Measurements from ENCODE around the gene C16orf46.

C16orf46 gene

GRCh38 chr16:81073560-81074330 lies 3.3 kb downstream of the C16orf46 start:
- no peak for DNase-seq

DNA sequence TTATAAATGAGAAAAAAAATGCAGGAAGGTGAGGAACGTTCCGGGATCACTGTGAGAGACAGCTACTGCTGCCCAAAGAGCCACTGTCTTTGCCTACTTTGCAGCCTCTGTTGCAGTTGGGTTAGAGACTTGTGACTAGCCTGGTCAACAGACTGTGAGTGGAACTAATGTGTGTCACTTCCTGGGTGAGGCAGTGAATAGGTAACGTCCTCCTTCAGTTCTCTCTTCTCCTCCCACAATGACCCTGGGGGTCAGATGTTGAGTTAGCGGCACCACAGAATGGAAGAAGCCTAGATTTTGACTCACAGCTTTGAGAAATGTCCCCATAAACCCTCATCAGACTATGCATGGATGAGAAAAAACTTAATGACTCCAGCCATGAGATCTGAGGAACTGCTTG lies 5.2 kb downstream of the C16orf46 start:
- no peak for DNase-seq

- no peak for DNase-seq
Measured at GRCh38 chr16:81070979-81071378, 6.1 kb downstream of the C16orf46 start.

GRCh38 chr16:81069063-81069462 lies 8.0 kb downstream of the C16orf46 start:
- no peak for DNase-seq

DNA sequence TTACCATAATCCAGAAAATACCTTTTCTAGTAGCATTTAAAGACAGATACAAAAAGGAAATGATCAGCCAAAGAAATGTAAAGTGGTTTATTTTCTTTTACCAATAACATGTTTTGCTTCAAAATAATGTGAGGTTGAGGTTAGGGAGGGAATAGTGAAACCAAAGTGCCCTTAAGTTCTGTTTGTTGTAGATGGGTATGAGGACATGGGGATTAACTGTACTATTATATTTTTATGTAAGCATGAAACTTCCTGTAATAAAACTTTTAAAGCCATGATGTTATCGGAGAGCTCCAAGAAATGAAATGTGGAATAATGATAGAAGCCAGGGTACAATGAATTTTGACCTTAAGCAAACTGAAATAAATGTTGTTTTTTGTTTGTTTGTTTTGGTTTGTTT lies 9.9 kb downstream of the C16orf46 start:
- DNase-seq = no peak

DNA sequence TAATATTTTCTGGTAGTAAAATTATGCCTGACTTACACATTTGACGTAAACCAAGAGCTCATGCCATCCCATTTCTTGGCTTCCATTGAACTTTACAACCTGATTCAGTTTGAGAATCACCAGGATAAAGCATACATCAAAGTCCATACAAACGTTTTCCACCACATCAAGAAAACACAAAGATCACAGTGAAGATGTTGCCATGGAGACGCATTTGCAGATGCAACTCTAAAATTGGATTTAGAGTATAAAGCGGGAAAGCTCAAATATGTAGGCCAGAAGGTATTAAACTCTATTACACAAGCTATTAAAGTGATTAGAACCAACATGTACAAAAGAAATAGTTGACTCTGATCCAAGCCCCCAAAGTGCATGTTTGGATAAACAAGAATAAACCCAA lies 10.4 kb downstream of the C16orf46 start:
- no peak for DNase-seq

- DNase-seq = no peak
Measured at GRCh38 chr16:81061871-81062608, 15.0 kb downstream of the C16orf46 start.

DNA sequence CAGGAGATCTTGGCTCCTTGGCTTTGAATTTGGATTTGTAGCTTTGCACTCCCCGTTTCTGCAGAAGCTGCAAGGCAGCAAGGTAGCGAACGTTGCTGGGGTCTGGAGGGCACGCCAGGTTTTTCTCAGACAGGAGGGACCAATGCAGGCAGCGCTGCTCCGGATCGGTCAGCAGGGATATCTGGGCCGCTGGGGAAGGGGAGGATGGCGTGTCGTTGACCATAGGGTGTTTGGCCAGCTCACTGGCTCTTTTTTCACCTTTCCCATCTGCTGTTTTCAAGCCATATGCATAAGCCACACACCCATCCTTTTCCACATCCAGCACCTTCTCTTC lies 15.8 kb downstream of the C16orf46 start:
- no peak for DNase-seq

DNA sequence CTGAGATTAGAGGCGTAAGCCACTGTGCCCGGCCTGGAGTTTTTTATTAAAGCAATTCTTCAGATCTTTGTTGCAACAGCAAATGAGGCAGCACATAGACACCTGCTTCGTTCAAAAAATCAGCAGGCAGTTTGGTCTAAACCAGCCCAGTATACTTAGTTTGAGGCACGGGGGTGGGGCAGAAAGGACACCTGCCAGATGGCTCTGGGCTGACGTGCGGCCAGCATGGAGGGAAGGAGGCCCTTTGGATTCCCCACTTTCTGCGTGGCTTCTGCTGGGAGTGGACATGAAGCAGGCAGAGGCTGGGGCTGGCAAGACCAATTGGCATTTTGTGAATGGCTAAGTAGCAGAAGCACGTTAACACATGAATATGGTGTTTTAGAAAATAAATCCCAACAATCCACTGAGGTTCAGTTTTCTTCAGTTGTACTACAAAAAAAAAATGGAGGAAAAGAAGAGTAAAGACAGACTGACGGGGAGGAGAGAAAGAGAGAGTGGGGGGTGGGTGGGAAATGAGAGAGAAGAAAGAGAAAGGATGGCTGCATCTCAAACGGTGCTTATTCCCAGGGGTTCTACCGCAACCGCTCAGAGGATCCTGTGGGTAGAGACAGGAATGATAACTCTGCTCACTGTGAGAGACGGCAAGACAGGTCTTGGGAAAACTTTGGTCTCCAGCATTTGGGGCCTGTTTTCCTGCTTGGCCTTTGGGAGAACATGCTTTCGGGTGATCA lies 16.3 kb downstream of the C16orf46 start:
- DNase-seq = no peak

GRCh38 chr16:81053761-81054160 lies 23.3 kb downstream of the C16orf46 start:
- DNase-seq = no peak

GRCh38 chr16:81042821-81043220 lies 34.2 kb downstream of the C16orf46 start:
- DNase-seq = no peak

DNA sequence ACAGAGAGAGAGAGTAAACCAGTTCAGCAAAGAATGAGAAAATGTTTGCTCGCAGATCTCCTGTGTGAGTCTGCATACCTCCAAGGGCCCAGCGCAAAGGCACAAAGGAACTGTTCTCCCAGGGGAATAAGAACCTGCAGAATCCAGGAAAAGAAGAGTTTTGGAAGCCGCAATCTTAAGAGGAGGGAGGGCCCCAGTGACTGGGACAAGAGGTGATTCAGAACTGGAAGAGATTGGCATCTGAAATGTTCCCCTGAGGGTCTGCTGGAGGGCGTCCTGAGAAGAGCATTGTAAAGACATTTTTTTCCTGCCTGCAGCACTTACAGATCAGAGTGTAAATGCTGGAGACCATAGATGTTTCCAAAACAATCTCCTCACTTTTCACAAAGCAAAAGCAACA lies 35.3 kb downstream of the C16orf46 start:
- DNase-seq = no peak

- DNase-seq = no peak
Measured at GRCh38 chr16:81040842-81041241, 36.2 kb downstream of the C16orf46 start.

- DNase-seq = no peak
Measured at GRCh38 chr16:81040131-81040530, 36.9 kb downstream of the C16orf46 start.

DNA sequence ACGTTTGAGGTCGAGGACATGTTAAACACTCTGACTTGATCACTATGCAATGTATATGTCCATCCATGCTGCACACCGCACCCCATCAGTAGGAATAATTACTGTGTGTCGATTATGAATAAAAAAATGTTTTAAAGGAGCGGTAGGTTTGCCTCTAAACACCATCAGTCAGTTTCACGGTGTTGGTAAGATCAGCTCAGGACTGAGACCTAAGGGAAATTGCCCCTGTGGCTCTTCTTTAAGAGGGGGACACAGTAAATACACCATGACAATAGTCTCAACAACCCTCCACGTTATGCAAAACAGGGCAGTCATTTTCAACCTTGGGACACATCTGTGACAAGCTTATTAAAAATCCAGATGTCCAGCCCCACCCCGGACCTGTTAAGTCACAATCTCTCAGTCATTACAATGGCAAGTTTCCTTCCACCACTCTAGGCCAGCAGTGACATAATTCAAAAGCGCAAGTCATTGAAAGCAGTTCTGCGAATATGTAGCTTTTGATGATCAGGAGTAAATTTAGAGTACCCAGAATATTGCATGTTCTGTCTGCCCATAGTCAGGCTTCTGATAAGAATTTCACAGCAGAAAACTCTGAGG lies 40.2 kb downstream of the C16orf46 start:
- DNase-seq = no peak

DNA sequence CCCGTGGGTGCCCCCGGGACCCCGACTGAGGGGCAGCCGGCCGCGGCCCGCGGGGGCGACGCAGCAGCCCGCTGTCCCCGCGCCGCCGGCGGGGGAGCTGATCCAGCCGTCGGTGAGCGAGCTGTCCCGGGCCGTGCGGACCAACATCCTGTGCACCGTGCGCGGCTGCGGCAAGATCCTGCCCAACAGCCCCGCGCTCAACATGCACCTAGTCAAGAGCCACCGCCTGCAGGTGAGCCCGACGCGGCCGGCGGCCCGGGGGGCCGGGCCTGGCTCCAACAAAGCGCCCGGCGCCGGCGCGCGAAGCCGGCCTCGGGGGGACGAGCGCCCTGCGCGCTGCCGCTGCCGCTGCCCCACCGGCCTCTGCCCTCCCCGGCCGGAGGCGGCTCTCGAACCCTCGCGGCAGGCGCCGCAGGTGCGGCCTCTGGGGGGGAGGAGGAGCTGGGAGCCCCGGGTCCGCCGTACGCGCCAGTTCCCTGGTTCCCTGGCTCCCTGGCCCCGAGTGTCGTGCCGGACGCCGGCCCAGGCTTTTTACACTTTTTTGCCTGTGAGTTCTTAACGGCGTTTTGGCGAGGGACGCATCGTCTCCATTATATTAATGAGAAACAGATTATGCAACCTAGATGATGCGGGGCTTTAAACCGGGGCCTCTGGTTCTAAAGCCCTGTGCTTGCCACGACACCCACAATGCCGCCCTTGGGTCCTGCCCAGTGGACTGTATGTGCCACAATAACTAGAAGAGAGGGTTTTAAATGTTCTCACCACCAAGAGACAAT lies 40.9 kb downstream of the C16orf46 start:
- peak; percentile 33 for DNase-seq

- DNase-seq = peak; percentile 87
Measured at GRCh38 chr16:81035398-81035974, 41.6 kb downstream of the C16orf46 start, which contains the start of gene ATMIN. ATMIN (plus strand) TSS chr16:81035842; CDS start chr16:81035871, 29 bp downstream.

- no peak for DNase-seq
Measured at GRCh38 chr16:81029930-81030604, 47.0 kb downstream of the C16orf46 start.

- DNase-seq = no peak
Measured at GRCh38 chr16:81026429-81026828, 50.6 kb downstream of the C16orf46 start.

- DNase-seq = no peak
Measured at GRCh38 chr16:81018496-81018895, 58.5 kb downstream of the C16orf46 start.

DNA sequence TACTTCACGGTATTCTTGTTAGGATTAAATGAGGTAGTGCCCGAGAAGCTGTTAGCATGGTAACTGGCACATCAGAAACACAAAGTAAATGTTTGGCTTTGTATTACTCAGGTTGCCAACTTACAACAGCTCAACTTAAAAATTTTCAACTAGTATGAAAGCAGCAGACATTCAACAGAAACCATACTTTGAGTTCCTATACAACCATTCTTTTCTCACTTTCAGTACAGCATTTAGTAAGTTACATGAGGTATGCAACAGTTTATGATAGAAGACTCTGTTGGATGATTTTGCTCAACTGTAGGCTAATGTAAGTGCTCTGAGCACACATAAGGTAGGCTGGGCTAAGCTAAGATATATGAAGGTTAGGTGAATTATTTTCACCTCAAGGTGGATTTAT lies 62.4 kb downstream of the C16orf46 start:
- DNase-seq = no peak

GRCh38 chr16:81012974-81013373 lies 64.1 kb downstream of the C16orf46 start:
- DNase-seq = no peak

Measured in activated gamma-delta T cell treated with Interleukin-2 at 50 U/mL for 16 hours (primary cell).